Effector memory CD8-positive, alpha-beta T cell (primary cell): ENCODE measurements around the gene PDZK1IP1.
"Not testable (repeated sequence)": the region's sequence is repeated elsewhere in the genome, so short reads cannot be mapped to it uniquely, and the experiment has no call there.

Source experiments
- ATAC-seq: fragments of 150-1000 bp; cut with Tn5 transposase; replicated peaks from 2 replicates; pipeline ENCODE4 v1.10.0; 2021; ENCODE audit warnings: mild to moderate bottlenecking, moderate library complexity
- DNase-seq, 3 experiments: peaks; one replicate each; pipeline ENCODE4 v3.0.0; 2021
- H3K27ac Mint-ChIP-seq, 2 donors: one replicate each; pipeline ENCODE4 v1.8.0; 2022; ENCODE audit warnings: mild to moderate bottlenecking in 2 of 2, mixed read lengths in 2 of 2, moderate library complexity in 2 of 2
- H3K27me3 Mint-ChIP-seq, 2 donors: one replicate each; pipeline ENCODE4 v1.8.0; 2022; ENCODE audit warnings: mixed read lengths in 2 of 2
- H3K36me3 Mint-ChIP-seq: one replicate; pipeline ENCODE4 v1.8.0; 2022; ENCODE audit warnings: mild to moderate bottlenecking, moderate library complexity, mixed read lengths; ENCODE audit not compliant: insufficient read depth
- H3K4me1 Mint-ChIP-seq, 2 donors: one replicate each; pipeline ENCODE4 v1.8.0; 2022; ENCODE audit warnings: low read depth in 2 of 2, mixed read lengths in 2 of 2
- H3K4me3 Mint-ChIP-seq, 2 donors: one replicate each; pipeline ENCODE4 v1.8.0; 2022; ENCODE audit warnings: mild to moderate bottlenecking in 2 of 2, mixed read lengths in 2 of 2, moderate library complexity in 2 of 2
- H3K9me3 Mint-ChIP-seq, 2 donors: one replicate each; pipeline ENCODE4 v1.8.0; 2022; ENCODE audit warnings: mixed read lengths in 2 of 2

The PDZK1IP1 gene

DNA sequence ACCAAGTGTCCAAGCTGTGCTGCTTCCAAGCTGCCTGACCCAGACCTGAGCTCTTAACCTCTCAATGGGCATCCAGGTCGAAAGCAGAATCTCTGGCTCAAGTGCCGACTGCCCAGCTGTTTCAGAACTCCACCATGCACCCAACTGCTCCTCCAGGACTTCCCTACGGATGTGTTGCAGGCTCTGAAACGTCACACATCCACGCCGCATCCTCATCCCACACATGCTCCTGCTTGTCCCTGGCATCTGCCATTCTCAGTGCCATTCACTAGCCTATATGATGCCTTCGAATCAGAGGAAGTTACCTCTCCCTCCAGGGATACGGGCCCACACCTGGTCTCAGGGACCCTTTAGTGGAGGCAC is 11.2 kb downstream of the PDZK1IP1 start:
- peak overlapping the region in 1 of 2 donors; percentile 89 for H3K4me3 Mint-ChIP-seq
- H3K4me1 Mint-ChIP-seq, result peaks cover 17% of the 10 kb centered on the region in 2 donors
- H3K27me3 Mint-ChIP-seq, result peaks cover 39 to 84% of the 10 kb centered on the region in 2 donors
- no peak for DNase-seq
- H3K36me3 Mint-ChIP-seq, result peaks cover 2% of the 10 kb centered on the region
- no peak for ATAC-seq
- H3K9me3 Mint-ChIP-seq, result no peaks in the 10 kb centered on the region
- peak overlapping the region; percentile 44 to 83 for H3K27ac Mint-ChIP-seq

GRCh38 chr1:47178020-47178419 is 11.8 kb downstream of the PDZK1IP1 start:
- ATAC-seq (no peak), DNase-seq (no peak)
- peaks cover 17% of the 10 kb centered on the region in 2 donors for H3K4me1 Mint-ChIP-seq
- no peaks in the 10 kb centered on the region for H3K9me3 Mint-ChIP-seq
- H3K36me3 Mint-ChIP-seq, result peaks cover 2% of the 10 kb centered on the region
- no peak overlapping the region for H3K27ac Mint-ChIP-seq
- peaks cover 36 to 84% of the 10 kb centered on the region in 2 donors for H3K27me3 Mint-ChIP-seq
- no peak overlapping the region for H3K4me3 Mint-ChIP-seq

- Mint-ChIP-seq H3K27me3 (peaks cover 28 to 65% of the 10 kb centered on the region in 2 donors), H3K27ac (no peak overlapping the region), H3K36me3 (peaks cover 2% of the 10 kb centered on the region), H3K4me1 (peaks cover 17% of the 10 kb centered on the region in 2 donors), H3K4me3 (no peak overlapping the region), H3K9me3 (no peaks in the 10 kb centered on the region)
- peak; percentile 14 to 53 (median 31) for DNase-seq
- peak; percentile 62 for ATAC-seq
These were observed 14.5 kb downstream of the PDZK1IP1 start for GRCh38 chr1:47175227-47175934.

GRCh38 chr1:47174656-47175020 is 15.2 kb downstream of the PDZK1IP1 start:
- Mint-ChIP-seq H3K4me3 (no peak overlapping the region), H3K27me3 (peaks cover 24 to 57% of the 10 kb centered on the region in 2 donors), H3K27ac (no peak overlapping the region), H3K4me1 (peaks cover 15 to 16% of the 10 kb centered on the region in 2 donors), H3K9me3 (no peaks in the 10 kb centered on the region), H3K36me3 (peaks cover 2% of the 10 kb centered on the region)
- no peak for ATAC-seq
- DNase-seq, result no peak

GRCh38 chr1:47172782-47173181 is 17.1 kb downstream of the PDZK1IP1 start:
- no peak overlapping the region for H3K27ac Mint-ChIP-seq
- no peaks in the 10 kb centered on the region for H3K9me3 Mint-ChIP-seq
- ATAC-seq (no peak), DNase-seq (no peak)
- peaks cover 22 to 57% of the 10 kb centered on the region in 2 donors for H3K27me3 Mint-ChIP-seq
- no peak overlapping the region for H3K4me3 Mint-ChIP-seq
- peaks cover 6 to 8% of the 10 kb centered on the region in 2 donors for H3K4me1 Mint-ChIP-seq
- H3K36me3 Mint-ChIP-seq, result no peaks in the 10 kb centered on the region

GRCh38 chr1:47164552-47164951 is 25.3 kb downstream of the PDZK1IP1 start:
- H3K4me1 Mint-ChIP-seq, result no peaks in the 10 kb centered on the region
- H3K27me3 Mint-ChIP-seq, result peaks cover 69 to 82% of the 10 kb centered on the region in 2 donors
- DNase-seq, result no peak
- no peak overlapping the region for H3K27ac Mint-ChIP-seq
- H3K4me3 Mint-ChIP-seq, result no peak overlapping the region
- no peaks in the 10 kb centered on the region for H3K9me3 Mint-ChIP-seq
- ATAC-seq, result no peak
- H3K36me3 Mint-ChIP-seq, result no peaks in the 10 kb centered on the region

DNA sequence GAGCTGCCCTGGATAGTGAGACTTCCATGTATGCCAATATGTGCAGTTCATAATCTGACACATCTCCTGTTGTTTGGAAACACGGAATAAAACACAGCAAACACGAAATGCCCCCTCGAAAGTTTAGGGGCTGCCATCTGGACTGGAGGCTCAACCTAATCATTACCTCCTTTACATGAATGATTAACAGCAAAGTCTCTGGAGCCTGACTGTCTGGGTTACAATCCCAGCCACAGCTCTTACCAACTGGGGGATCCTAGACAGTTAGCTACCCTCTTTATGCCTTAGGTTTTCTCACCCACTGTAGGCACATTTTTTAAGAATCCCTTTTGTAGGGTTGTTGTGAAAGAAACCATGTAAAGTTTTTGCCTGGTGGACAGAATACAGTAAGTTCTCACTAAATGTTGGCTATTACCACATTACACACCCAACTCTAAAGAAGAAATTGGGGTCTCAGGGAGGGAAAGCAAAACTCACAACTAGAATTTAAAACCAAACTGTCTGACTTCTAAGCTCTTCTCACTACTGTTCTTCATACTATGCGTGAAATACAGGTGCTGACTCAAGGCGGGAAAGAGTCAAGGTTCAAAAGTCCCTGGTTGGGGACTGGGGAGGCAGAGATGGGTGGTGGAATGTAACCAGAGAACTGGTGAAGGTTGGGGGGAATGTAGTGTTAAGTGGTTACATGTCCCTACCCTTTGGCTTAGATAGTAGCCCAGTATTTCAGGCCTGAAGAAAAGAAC is 28.4 kb downstream of the PDZK1IP1 start:
- Mint-ChIP-seq H3K4me3 (no peak overlapping the region), H3K27ac (no peak overlapping the region), H3K36me3 (no peaks in the 10 kb centered on the region), H3K9me3 (no peaks in the 10 kb centered on the region), H3K27me3 (peaks cover 53 to 54% of the 10 kb centered on the region in 2 donors), H3K4me1 (no peaks in the 10 kb centered on the region)
- no peak for ATAC-seq
- DNase-seq, result no peak

- Mint-ChIP-seq H3K36me3 (no peaks in the 10 kb centered on the region), H3K27me3 (peaks cover 53 to 56% of the 10 kb centered on the region in 2 donors), H3K4me3 (no peak overlapping the region), H3K9me3 (peaks cover 0 to 2% of the 10 kb centered on the region in 2 donors), H3K4me1 (no peaks in the 10 kb centered on the region), H3K27ac (no peak overlapping the region)
- DNase-seq, result no peak
- no peak for ATAC-seq
These were observed 29.1 kb downstream of the PDZK1IP1 start for GRCh38 chr1:47160716-47161115.

- not testable (repeated sequence) for ATAC-seq, H3K27ac Mint-ChIP-seq, H3K9me3 Mint-ChIP-seq, H3K4me1 Mint-ChIP-seq, H3K36me3 Mint-ChIP-seq, DNase-seq, H3K4me3 Mint-ChIP-seq
- peaks cover 53 to 59% of the 10 kb centered on the region in 2 donors for H3K27me3 Mint-ChIP-seq
These were observed 31.9 kb downstream of the PDZK1IP1 start for GRCh38 chr1:47157957-47158356.

- not testable (repeated sequence) for H3K9me3 Mint-ChIP-seq, ATAC-seq, H3K4me3 Mint-ChIP-seq, H3K27ac Mint-ChIP-seq, DNase-seq, H3K4me1 Mint-ChIP-seq, H3K36me3 Mint-ChIP-seq
- H3K27me3 Mint-ChIP-seq, result peaks cover 53 to 60% of the 10 kb centered on the region in 2 donors
These were observed 33.4 kb downstream of the PDZK1IP1 start for GRCh38 chr1:47156457-47156856.

DNA sequence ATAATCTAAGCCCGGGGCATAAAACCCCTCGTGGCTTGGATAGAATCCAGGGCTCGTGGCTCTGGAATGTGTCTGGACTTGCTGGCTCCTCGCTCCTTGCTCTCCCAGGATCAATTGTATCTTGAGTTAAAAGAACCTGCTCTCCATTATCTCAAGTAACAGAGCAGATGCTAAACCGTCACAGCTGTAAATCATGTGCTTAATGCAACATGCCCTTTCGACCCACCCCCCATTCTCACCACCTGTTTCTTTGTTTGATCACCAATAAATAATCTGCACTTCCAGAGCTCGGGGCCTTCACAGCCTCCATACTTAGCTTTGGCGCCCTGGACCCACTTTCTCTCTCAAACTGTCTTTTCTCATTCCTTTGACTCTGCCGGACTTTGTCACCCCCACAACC is 40.7 kb downstream of the PDZK1IP1 start:
- H3K27ac Mint-ChIP-seq, DNase-seq, H3K4me1 Mint-ChIP-seq, H3K9me3 Mint-ChIP-seq, H3K36me3 Mint-ChIP-seq, ATAC-seq, H3K4me3 Mint-ChIP-seq: not testable (repeated sequence)
- H3K27me3 Mint-ChIP-seq, result peaks cover 60 to 77% of the 10 kb centered on the region in 2 donors

GRCh38 chr1:47147047-47147785 is 42.6 kb downstream of the PDZK1IP1 start:
- ATAC-seq (no peak), DNase-seq (no peak)
- Mint-ChIP-seq H3K9me3 (no peaks in the 10 kb centered on the region), H3K4me3 (no peak overlapping the region), H3K27me3 (peaks cover 48 to 64% of the 10 kb centered on the region in 2 donors), H3K36me3 (no peaks in the 10 kb centered on the region), H3K4me1 (no peaks in the 10 kb centered on the region), H3K27ac (no peak overlapping the region)

- not testable (repeated sequence) for H3K36me3 Mint-ChIP-seq, DNase-seq, H3K9me3 Mint-ChIP-seq, H3K4me3 Mint-ChIP-seq, H3K4me1 Mint-ChIP-seq, H3K27ac Mint-ChIP-seq, ATAC-seq
- H3K27me3 Mint-ChIP-seq, result peaks cover 48 to 64% of the 10 kb centered on the region in 2 donors
These were observed 43.3 kb downstream of the PDZK1IP1 start for GRCh38 chr1:47146495-47146894.
